Common myeloid progenitor, CD34-positive (primary cell): ENCODE results near the gene RPL13.
A peak's percentile ranks its signal among the peaks of the same experiment; 100 is the strongest.

Experiments
- CTCF ChIA-PET: fragments of 350-600 bp; sonication (Branson Sonifier 250); formaldehyde crosslinking; loops from one replicate; lab custom pipeline; 2021; ENCODE audit warnings: antibody characterized with exemption; lab: Charles Lee
- POLR2A ChIA-PET: fragments of 350-600 bp; sonication (Branson Sonifier 250); formaldehyde crosslinking; loops from one replicate; lab custom pipeline; 2021; ENCODE audit warnings: antibody characterized with exemption; lab: Charles Lee
- DNase-seq, 3 donors: peaks; one replicate each; pipeline versions ENCODE4 v3.0.0 to v3.0.0-alpha.2; 2013
- H3K27ac ChIP-seq, 2 experiments: 1 replicate in 1 of 2; 2 replicates in 1 of 2; pipeline ENCODE4 v1.7.0; 2013; ENCODE audit warnings: inconsistent platforms in 2 of 2, low read length in 2 of 2, mild to moderate bottlenecking in 2 of 2, low read depth in 1 of 2, moderate library complexity in 1 of 2; ENCODE audit not compliant: severe bottlenecking in 2 of 2, insufficient read depth in 1 of 2, poor library complexity in 1 of 2
- H3K27me3 ChIP-seq, 5 experiments: replicated peaks in 2 of 5; 1 replicate in 3 of 5; 2 replicates in 2 of 5; pipeline versions ENCODE4 v1.6.1 to v1.7.0; 2013; ENCODE audit warnings: low read length in 4 of 5, mild to moderate bottlenecking in 2 of 5, moderate library complexity in 2 of 5, inconsistent platforms in 1 of 5; ENCODE audit not compliant: insufficient read depth in 5 of 5, control insufficient read depth in 4 of 5
- H3K36me3 ChIP-seq, 4 experiments: 1 replicate in 2 of 4; 2 replicates in 2 of 4; pipeline versions ENCODE4 v1.6.1 to v1.7.0; 2013; ENCODE audit warnings: low read length in 3 of 4, control low read depth in 1 of 4, mild to moderate bottlenecking in 1 of 4; ENCODE audit not compliant: control insufficient read depth in 4 of 4, insufficient read depth in 4 of 4
- H3K4me1 ChIP-seq, 4 experiments: 1 replicate in 3 of 4; 2 replicates in 1 of 4; pipeline versions ENCODE4 v1.6.1 to v1.7.1; 2013; ENCODE audit warnings: low read length in 3 of 4, mild to moderate bottlenecking in 3 of 4, control low read depth in 1 of 4, inconsistent platforms in 1 of 4, moderate library complexity in 1 of 4; ENCODE audit not compliant: control insufficient read depth in 4 of 4, insufficient read depth in 4 of 4; ENCODE audit errors: control extremely low read depth in 1 of 4
- H3K4me3 ChIP-seq, 7 experiments: 1 replicate in 4 of 7; 2 replicates in 3 of 7; pipeline versions ENCODE4 v1.5.1 to v1.7.0; 2013; ENCODE audit warnings: mild to moderate bottlenecking in 7 of 7, low read length in 6 of 7, moderate library complexity in 6 of 7, inconsistent platforms in 2 of 7, low read depth in 2 of 7, control low read depth in 1 of 7; ENCODE audit not compliant: insufficient read depth in 4 of 7, control insufficient read depth in 1 of 7; ENCODE audit errors: extremely low read depth in 1 of 7
- H3K9me3 ChIP-seq, 5 experiments: 1 replicate in 4 of 5; 2 replicates in 1 of 5; pipeline versions ENCODE4 v1.6.1 to v1.7.1; 2013; ENCODE audit warnings: low read length in 4 of 5, mild to moderate bottlenecking in 2 of 5, inconsistent platforms in 1 of 5, low read depth in 1 of 5, moderate library complexity in 1 of 5; ENCODE audit not compliant: control insufficient read depth in 4 of 5, insufficient read depth in 2 of 5; ENCODE audit errors: control extremely low read depth in 1 of 5
- WGBS: methylation state at CpG from one replicate; pipeline ENCODE4 v1.1.5; 2013; ENCODE audit not compliant: insufficient coverage; 5-methylcytosine and 5-hydroxymethylcytosine counted together

Gene RPL13

DNA sequence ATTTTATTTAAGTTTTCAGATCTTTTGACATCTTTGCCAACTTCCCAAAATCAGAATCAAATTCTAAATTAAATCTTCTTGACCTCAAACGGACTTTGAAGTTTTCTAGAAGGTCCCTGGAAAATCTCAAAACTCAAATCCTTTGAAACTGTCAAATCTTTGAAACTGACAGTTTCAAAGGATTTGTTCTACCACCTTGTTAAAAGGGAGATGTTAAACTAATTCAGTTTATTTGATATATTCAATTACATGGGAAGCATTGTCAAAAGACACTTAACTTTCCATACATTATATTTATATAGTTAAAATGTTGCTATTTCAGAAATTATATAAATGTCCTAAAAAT lies 49.6 kb downstream of the RPL13 start:
- no peak for DNase-seq
- H3K27ac ChIP-seq: no peak overlapping the region
- WGBS: 100% methylated on average over 1 of the region's 1 CpG
- no peaks in the 10 kb centered on the region for H3K27me3 ChIP-seq
- no peaks in the 10 kb centered on the region for H3K9me3 ChIP-seq
- H3K4me3 ChIP-seq: no peak overlapping the region
- ChIA-PET POLR2A (no interaction called here), CTCF (no interaction called here)
- peaks cover 0 to 16% (median 10%) of the 10 kb centered on the region in 4 experiments for H3K4me1 ChIP-seq
- H3K36me3 ChIP-seq: no peaks in the 10 kb centered on the region

DNA sequence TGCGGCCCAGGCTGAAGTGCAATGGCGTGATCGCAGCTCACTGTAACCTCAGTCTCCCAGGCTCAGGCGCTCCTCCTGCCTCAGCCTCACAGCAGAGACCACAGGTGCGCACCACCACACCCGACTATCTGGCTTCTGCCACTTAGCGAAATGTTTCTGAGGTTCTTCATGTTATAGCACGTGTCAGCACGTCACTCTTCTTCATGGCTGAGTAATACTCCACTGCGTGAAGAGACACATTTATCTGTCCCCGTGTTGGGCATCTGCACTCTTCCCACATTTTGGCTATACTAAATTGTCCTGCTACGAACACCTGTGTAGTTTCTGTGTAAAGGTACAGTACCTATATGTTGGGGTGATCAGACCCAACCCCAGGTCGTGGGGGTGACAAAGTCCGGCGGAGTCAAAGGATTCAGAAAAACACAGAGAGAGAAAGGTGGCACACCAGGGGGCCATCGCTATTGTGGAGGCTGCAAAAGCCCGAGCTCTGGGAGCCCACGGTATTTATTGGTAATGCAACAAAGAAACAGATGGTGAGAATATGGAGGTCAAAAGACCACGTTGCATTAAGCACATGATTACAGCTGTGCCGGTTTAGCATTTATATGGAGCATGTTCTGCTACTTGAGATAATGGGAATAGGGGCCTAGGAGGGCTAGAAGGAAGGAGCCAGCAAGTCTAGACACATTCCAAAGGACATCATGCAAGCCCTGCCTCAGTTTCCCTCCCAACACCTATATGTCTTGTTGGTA lies 52.1 kb downstream of the RPL13 start:
- no peak overlapping the region for H3K27ac ChIP-seq
- no peaks in the 10 kb centered on the region for H3K36me3 ChIP-seq
- DNase-seq: no peak
- H3K27me3 ChIP-seq: no peaks in the 10 kb centered on the region
- no peak overlapping the region for H3K4me3 ChIP-seq
- CTCF ChIA-PET: interaction anchor here (0.7 to 1.6 kb wide), 5 partner anchors 9 to 46 kb away, joined by 3 to 5 read pairs (median 4); partner anchors contain the start of genes CHMP1A and SPATA33
- POLR2A ChIA-PET: no interaction called here
- H3K9me3 ChIP-seq: no peaks in the 10 kb centered on the region
- WGBS: 99% methylated on average over 16 of the region's 20 CpGs
- H3K4me1 ChIP-seq: peaks cover 0 to 16% (median 10%) of the 10 kb centered on the region in 4 experiments

DNA sequence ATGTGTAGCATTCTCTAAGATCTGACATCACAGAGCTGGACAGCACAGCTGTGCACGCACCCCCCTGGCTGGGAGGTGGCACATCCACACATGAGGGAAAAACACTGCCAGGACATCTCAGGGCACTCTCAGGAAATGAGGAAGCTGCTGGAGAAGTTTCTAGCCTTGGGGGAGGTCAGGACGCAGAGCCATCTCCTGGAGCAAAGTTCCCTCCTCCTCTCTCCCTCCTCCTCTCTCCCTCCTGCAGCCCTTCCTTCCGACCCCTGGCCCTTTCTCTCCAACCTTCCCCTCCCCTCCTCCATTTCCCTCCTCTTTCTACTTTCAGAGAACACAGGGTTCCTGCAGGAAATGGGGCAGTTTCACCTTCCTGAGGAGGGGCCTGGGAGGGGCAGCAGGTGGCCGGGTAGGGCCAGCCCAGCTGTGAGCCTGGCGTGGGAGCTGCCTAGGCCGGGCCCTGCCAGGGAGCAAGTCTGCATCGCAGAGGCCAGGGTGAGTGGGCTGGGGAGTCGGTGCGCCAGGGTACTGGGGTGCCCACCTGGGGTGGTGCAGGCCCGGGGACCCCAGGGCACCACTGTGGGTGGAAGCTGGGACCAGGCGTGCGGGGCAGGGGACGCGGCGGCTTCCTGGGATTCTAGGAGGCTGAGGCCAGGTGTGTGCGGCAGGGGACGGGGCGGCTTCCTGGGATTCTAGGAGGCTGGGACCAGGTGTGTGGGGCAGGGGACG lies 52.9 kb downstream of the RPL13 start, which contains the start of gene DPEP1:
Gene DPEP1 (plus strand): TSS at position 412 of the 723 bp plus-strand sequence. CDS start 16,769 bp downstream, outside the sequence.
- Histone ChIP-seq H3K27me3 (no peaks in the 10 kb centered on the region), H3K4me1 (peaks cover 0 to 16% (median 10%) of the 10 kb centered on the region in 4 experiments), H3K4me3 (no peak within 1 kb of the TSS), H3K27ac (no peak within 1 kb of the TSS), H3K36me3 (no peaks in the 10 kb centered on the region), H3K9me3 (no peaks in the 10 kb centered on the region)
- POLR2A ChIA-PET: no interaction called here
- peak in 2 of 3 donors; percentile 9 to 29 for DNase-seq
- CTCF ChIA-PET: interaction anchor here (0.7 to 2.2 kb wide), 4 partner anchors 8 to 11 kb away, joined by 3 to 7 read pairs (median 4); no protein-coding TSS in a partner anchor
- WGBS: 63% methylated on average over 13 of the region's 19 CpGs

DNA sequence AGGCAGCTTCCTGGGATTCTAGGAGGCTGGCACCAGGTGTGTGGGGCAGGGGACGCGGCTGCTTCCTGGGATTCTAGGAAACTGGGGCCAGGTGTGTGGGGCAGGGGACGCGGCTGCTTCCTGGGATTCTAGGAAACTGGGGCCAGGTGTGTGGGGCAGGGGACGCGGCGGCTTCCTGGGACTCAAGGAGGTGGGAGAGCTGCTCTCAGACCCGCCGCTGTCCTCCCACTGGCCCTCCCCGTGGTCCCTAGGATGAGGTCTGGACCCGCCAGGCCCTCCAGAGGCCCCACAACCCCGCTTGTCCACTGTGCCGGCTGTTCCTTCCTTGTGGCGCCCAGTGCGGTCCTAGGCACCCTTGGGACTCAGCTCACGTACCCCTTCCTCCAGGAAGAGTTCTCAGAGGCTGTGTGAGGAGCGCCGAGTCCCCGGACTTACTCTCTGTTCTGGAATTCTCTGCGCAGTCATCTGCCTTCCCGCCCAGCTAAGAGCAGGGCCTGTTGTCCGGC lies 53.5 kb downstream of the RPL13 start:
- Histone ChIP-seq H3K27ac (no peak overlapping the region), H3K27me3 (no peaks in the 10 kb centered on the region), H3K9me3 (no peaks in the 10 kb centered on the region), H3K36me3 (no peaks in the 10 kb centered on the region), H3K4me3 (no peak overlapping the region), H3K4me1 (peaks cover 0 to 16% (median 10%) of the 10 kb centered on the region in 4 experiments)
- no peak for DNase-seq
- WGBS: 96% methylated on average over 22 of the region's 22 CpGs
- CTCF ChIA-PET: interaction anchor here (1.2 to 2.2 kb wide), 5 partner anchors 10 to 16 kb away, joined by 3 to 11 read pairs (median 6); no protein-coding TSS in a partner anchor
- POLR2A ChIA-PET: no interaction called here
